Activated CD4-positive, alpha-beta T cell treated with anti-CD3 and anti-CD28 coated beads, Interleukin-2, amount 50 U/mL, for 4 hours (primary cell): ENCODE data around the gene TNNC1.

Experiments
- DNase-seq, 2 experiments: peaks; one replicate each; pipeline ENCODE4 v3.0.0-alpha.2; 2020

TNNC1 gene

GRCh38 chr3:52456800-52457183 lies 3.0 kb upstream of the TNNC1 start:
- no peak for DNase-seq

GRCh38 chr3:52456169-52456799 lies 2.4 kb upstream of the TNNC1 start:
- DNase-seq = no peak

DNA sequence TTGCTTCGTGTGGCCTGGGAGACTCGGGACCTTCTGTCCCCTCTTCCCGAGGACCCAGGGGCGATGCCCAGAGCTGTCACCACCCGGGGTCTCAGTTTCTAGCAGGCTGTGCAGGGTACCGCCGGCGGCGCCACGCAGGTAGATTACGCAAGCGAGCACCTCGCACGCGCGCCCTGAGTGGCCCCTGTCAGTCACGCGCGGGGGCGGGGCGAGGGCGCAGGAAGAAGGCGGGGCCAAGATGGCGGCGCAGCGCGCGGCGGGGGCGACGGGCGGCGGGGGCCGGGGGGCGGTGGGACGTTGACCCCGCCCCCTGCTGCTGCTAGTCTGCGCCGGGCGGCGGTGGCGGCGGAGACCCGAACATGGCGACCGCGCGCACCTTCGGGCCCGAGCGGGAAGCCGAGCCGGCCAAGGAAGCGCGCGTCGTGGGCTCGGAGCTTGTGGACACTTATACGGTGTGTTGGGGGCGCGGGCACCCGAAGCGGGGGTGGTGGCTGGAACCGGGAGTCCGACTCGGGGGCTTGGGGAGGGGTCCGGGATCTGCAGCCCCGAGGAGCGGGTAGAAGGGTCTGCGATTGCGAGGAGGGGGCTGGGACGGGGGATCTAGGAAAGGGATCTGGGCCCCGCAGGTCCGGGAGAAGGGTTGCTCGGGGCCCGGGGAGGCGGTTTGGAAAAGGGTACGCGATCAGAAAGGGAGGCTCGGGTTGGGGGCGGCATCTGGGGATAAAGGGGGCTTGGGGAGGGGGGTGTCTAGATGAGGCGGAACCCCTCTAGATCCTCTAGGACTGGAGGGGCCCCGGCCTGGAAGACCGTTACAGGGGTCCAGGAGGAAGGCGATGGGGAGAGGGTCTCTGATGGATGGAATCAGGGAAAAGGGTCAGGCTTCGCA lies 1.7 kb upstream of the TNNC1 start, which contains the start of gene NISCH:
Gene NISCH, plus strand, starts transcription at position 322 of the 886 bp plus-strand sequence. Its CDS starts 38 bp downstream, at position 360.
- DNase-seq = peak; percentile 95 to 97

- peak in 1 of 2 experiments; percentile 9 for DNase-seq
Observed at GRCh38 chr3:52454938-52455282, 1.1 kb upstream of the TNNC1 start.

- peak in 1 of 2 experiments; percentile 12 for DNase-seq
Observed at GRCh38 chr3:52454250-52454937, 553 bp upstream of the TNNC1 start.

DNA sequence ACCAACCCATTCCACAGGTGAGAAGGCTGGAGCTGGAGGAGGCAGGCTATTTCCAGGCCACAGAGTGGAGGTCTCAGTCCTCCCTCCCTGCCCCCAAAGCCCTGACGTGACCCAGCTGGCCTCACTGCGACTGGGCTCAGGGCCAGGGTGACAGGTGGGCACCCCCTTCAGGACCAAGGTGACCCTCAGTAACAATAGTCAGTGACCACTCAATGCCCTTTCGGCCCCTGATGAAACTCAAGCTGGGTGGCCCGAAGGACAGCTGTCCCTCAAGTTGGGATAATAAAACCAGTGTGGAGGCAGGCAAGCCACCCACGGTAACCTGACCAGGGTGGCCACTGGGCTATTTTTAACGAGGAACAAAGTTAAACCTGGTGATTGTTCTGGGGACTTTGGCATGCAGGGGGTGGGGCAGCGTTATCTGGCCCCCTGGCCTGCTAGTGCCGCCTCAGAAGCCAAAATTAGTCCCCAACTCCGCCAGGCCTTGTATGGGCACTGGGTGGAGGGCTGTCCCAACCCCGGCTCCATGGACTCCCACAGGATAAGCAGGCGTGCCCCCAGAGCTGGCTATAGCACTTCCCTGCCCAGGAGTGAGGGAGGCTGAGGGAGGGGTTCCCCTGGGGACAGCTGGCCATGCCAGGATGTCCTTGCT lies 1.1 kb downstream of the TNNC1 start:
- no peak for DNase-seq

DNA sequence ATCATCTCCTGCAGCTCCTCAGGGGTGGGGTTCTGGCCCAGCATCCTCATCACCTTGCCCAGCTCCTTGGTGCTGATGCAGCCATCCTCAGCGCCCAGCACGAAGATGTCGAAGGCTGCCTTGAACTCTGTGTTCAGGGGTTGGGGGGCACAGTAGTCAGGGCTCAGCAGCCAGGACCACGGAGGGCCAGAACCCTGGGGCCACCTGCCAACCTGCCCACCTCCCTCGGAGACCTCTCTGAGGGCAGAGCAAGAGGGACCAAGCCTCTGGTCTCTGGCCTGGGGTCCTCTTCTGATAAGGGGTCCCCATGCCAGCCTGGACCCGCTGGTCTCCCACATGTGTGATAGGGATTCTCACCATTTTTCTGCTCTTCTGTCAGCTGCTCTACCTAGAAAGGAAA lies 1.7 kb downstream of the TNNC1 start:
- DNase-seq = no peak

- no peak for DNase-seq
Observed at GRCh38 chr3:52451237-52452083, 2.4 kb downstream of the TNNC1 start.

GRCh38 chr3:52450489-52451236 lies 3.2 kb downstream of the TNNC1 start:
- DNase-seq = no peak

DNA sequence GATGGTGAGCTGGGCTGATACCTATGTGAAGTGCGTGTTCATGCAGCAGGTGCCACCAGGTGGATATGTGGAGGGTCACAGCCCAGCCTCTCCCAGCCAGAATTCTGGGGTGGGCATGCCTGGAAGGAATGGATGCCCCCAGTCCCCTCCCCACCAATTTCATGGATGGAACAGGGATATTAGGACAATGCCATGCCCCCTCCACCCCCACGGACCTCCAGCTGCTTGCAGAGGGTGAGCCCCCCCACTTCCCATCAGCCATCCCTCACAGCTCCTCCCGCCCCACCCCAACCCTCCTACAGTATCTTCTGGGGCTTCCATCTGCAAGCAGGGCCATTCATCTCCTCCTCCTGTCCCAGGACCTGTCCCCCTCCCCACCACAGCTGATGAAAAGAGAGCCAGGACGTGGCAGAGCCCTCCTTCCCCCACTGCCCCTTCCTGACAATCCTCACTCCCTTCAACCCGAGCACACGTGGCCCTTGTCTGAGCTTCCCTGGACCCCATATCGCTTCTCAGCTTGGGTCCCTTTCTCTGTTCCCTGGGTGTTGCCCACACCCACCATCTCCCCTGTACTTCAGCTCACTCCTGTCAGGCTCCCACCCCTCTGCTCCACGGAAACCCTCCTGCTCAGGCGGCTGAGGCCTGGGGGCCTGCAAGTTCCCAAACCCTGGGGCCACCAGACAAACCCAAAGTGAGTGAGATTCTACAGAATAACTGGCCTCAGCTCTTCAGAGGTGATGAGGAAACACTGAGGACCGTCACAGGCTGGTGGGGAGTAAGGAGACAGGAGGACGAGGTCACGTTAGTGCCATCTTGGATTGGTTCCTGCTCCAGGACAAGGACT lies 6.1 kb downstream of the TNNC1 start:
- DNase-seq = no peak

DNA sequence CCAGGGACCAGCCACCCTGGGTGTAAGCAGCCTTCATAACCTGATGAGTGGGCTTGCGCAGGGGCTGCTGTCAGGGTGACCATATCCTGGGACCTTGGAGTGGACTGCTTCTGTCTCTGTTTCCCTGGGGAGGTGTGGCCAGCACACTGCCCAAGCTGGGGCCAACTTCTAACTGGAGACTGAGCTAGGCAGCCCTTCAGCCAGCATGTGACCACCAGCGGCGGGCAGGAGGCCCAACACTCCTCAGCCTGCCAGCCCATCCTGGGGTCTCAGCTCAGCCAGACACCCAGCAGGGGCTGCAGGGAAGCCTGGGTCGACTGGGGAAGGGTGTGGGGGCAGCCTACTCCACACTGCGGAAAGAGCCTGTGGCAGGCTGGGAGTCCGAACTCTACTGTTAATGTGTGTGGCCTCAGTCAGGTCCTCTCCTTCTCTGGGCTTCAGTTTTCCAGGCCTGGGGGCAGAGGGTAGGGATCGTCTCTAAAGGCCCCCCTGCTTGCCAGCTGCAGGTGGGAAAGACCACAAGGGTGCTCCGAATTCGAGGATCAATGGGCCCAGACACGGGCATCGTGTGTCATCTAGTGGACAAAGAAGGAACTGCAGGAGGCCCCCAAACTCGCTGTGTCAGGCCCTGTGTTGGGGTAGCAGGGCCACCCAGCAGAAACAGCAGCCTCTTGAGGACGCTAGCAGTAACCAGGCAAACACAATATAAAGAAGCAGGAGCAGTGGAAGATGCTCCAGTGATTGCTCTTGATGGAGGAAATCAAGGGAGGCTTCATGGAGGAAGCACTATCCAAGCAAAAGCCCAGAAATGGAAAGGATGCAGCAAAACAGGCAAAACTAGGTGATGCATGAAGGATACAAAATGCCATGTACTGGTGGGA lies 7.0 kb downstream of the TNNC1 start:
- peak; percentile 65 to 68 for DNase-seq

DNA sequence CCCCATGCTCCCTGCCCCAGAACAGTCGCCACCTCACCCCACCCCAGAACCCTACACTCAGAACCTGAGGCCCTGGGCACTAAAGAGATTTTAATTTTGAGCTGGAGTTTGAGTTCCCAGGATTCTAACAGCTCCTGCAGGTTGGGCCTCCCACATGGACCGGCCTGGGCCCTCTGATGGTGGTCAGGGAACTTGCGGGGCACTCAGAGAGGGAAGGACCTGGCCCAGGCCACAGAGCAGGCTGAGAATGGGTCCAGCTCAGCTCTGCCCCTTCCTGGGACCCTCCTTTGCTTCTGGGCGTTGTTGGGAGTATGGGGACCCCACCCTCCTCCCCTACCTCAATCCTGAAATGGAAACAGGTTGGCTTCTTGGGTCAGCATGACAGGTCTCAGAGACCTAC lies 7.8 kb downstream of the TNNC1 start:
- no peak for DNase-seq

DNA sequence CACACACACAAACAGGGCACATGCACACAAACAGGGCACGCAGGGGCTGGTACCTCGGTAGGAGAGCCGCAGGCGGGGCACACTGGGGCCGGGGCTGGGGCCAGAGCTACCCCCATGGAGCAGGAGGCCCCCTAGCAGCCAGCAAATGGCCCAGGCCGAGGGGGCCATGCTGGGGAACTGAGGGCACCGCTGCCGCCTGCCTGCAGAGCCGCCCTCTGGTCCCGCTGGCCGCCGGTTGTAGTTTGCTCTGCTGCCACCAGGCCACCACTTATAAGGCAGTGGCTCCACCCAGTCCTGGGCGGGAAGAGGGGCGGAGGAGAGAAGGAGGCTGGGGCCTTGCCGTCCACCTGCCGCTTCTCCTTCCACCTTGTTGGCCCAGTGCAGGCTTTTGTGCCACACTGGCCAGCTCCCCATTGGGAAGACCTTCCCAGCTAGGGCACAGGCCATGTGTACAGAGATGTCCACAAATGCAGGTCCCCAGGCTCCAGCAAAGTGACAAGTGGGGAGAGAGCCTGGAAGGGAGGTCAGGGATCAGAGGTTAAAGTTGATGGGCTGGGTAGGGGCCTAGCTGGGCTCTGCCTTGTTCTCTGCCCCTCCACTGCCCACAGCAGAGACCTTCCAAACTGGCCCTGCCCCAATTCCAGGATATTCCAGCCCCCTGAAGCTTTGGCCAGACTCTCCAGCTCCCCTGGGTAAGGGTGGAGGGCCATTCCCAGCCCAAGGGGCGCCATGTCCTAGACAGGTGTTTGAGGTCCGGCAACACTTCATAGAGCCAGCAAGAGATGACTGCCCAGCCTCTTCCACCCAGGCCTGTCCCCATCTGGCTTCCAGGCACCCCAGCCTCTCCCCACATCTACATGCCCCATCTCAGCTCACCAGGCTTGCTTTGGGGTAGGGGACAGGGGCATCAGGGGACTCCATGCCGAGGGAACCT lies 8.7 kb downstream of the TNNC1 start, which contains the start of gene SEMA3G:
Gene SEMA3G, minus strand, starts transcription at position 244 of the 934 bp plus-strand sequence. Its CDS starts 76 bp downstream, at position 168.
- DNase-seq = peak; percentile 58 to 62

GRCh38 chr3:52443791-52444687 lies 9.8 kb downstream of the TNNC1 start:
- DNase-seq = no peak

DNA sequence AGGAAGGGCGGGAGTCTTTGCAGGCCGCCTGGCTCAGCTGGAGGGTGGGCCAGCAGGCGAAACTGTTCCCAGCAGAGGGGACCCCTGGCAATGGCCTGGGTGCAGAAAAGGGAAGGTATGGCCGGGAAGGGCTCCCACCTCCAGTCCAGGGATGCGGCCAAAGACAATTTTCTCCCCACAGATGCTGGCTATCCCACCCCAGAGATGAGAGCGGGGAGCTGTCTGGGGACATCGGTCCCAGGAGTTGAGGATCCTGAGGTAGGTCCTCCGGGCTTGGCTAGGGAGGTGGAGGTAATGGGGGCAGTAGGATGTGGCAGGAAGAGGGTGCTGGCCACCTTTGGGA lies 10.6 kb downstream of the TNNC1 start:
- DNase-seq = no peak

DNA sequence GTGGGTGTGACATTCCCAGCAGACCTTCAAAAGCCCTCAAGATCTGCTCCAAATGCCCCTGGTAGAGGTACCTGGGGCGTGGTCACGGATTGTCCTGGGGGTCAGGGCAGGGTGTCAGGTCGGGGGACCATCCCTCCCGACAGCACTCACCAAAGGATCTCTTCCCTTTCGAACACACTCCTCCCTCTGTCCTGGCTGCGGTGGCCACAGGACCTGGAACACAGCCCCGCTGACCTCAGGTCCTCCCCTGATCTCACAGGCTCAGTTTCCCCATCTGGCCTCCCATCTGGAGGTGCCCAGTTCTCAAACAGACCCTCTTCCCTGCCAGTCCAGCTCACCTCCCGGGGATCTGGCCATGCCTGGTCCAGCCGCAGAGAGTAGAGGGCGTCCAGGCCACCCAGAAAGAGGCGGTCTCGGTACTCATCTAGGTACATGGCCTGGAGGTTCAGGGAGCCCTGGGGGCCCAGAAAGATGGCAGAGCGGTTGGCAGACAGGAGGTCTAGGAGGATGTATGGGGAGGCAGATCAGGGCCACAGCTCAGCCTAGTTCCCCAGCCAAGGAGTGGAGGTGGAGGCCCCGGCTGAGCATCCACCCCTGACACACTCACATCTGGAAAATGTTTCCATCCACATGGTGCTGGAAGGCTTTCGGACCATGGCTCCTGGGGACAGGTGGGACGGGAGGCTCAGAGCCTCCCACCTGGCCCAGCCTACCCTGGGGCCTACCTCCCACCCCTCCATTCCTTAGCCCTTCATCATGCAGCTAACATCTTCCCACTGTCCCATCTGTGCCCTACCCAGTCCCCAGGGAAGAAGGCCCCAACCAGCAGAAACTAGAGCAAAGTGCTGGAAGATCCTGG lies 11.2 kb downstream of the TNNC1 start:
- DNase-seq = no peak
